NCI-H146 treated with DMSO at 0.1 percent for 48 hours (cell line): ENCODE measurements around the gene WDPCP.
A peak's percentile ranks its signal among the peaks of the same experiment; 100 is the strongest.
"Not testable (repeated sequence)": the region's sequence is repeated elsewhere in the genome, so short reads cannot be mapped to it uniquely, and the experiment has no call there.

ENCODE experiments used
- DNase-seq: peaks from one replicate; lab custom pipeline; 2025; ENCODE audit not compliant: unreplicated experiment; lab: John Stamatoyannopoulos, UW

The WDPCP gene

GRCh38 chr2:63374341-63374740, 213.9 kb downstream of the WDPCP start:
- no peak for DNase-seq

DNA sequence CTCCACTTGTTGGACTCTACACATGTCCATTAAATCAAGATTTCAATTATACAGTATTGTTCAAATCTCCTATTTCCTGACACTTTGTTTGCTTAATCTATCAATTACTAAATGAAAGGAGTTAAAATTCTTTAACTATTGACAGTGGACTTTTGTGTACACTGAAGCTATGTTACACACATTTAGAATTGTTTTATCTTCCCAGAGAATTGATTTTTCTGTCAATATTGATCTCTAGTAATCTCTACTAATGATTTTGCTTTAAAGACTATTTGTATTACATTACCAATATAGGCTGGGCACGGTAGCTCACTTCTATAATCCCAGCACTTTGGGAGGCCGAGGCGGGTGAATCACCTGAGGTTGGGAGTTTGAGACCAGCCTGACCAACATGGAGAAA, 215.7 kb downstream of the WDPCP start:
- no peak for DNase-seq

DNA sequence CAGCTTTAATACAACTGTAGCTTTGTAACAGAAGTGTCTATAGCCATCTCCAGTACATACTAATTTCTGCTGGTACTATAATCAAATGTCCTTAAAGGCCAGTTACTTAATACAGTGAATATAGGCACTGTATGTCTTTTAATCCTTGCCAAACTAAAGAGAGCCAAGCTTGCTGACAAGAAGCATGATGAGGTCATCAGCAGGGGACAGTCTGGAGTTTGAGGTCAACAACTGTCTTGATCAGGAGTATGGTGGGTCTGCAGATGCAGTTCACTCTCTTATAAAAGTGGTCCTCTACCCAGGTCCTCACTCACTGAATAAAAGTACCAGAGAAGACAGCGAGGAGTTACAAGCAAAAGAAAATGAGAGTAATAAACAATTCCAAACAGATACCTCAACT, 219.1 kb downstream of the WDPCP start:
- no peak for DNase-seq

DNA sequence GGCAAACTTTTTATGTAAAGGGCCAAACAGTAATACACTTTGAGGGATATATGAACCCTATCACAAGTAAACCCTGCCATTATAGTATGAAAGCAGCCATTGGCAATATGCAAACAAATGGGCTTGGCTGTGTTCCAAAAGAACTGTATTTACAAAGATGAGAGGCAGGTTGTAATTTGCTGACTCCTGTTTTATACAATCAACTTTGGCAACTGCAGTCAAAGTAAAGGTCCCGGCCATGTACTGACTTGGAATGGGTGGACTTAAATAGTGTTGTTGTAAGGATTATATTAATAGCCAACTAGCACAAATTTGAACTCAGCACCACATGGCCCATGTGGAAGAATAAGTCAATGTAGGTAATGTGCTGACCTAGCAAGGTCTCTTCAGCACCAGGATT, 223.4 kb downstream of the WDPCP start:
- DNase-seq, result peak; percentile 88

- DNase-seq, result not testable (repeated sequence)
These were observed 230.6 kb downstream of the WDPCP start for GRCh38 chr2:63357722-63358121.

DNA sequence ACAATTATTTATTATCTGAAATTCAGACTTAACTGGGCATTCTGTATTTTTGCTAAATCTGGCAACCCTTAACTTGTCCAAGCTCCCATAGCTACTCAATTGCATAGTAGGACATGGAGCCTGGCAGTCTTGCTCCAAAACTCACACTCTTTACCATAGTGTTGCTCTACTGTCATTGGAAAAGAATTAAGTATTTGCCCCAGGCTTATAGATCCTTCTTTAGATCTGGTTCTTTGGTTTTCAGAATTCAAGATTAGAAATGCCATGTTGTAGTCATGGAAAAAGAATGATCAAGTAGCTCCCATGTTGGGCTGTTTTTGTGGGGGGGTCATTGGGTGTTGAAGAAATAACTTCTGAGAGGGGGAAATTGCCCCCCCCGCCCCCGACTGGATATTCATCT, 240.9 kb downstream of the WDPCP start:
- no peak for DNase-seq

DNA sequence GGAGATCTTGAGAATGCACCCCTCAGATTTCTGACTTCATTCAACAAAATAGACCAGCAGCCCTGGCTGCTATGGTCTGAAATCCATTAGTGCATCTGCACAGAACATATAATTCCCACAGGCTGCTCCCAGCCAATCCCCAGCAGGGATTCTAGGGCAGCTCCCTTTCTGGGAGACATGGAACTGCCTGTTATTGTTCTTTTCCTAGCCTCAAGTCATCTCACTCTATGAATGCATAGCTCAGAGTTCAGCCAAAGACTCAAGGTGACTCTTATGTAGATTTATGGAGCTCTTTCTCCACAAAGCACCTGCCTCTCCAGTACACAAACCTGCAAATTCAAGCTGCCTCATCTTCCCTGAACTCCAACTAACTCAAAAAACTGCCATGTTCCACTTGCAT, 241.9 kb downstream of the WDPCP start:
- no peak for DNase-seq

DNA sequence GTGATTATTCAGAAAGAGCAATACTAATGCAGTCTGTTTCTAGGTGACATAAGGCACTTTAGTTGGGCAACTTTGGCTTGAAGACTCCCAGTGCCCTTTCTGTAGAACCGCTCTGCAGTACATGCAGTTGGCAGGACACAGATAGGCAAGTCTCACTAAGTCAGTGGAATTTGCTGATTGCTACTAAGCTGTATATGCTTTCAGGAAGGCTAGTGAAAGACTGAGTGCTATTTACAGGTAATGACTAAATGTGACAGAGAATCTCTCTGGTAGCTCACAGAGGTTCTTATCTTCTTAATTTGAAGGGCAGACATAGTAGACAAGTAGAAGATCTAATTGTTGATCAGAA, 243.0 kb downstream of the WDPCP start:
- no peak for DNase-seq

DNA sequence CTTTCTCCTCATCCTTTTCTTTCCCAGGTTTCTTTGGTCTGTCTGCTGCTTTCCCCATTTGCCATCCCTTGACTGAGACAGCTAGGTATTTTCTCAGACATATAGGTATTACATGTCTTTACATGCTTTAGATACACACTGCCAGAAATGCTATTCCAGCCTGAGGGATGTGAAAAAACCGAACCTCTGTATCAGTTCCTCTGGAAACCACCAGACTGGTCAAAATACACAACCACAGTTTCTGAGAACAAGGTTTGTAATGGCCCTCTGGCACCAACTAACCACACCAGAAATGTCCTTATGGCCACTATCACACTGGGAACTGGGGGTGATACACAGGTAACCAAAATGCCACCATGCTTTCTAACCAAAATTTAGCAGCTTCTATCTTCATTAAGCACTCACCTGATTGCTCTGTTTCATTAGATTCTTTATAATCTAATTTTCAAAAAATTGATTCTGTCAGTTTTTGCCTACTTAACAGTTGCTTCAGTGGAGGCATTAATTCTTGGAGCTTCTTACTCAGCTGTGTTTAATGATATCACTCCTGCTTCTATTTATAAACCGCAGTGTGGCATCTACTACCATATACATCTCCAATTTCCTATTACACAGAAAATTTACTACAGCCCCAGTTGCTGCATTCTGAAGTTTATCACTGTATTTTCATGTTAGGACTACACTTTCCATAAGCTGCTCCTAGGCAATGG, 243.5 kb downstream of the WDPCP start:
- DNase-seq, result no peak

- no peak for DNase-seq
These were observed 244.7 kb downstream of the WDPCP start for GRCh38 chr2:63343397-63344109.

DNA sequence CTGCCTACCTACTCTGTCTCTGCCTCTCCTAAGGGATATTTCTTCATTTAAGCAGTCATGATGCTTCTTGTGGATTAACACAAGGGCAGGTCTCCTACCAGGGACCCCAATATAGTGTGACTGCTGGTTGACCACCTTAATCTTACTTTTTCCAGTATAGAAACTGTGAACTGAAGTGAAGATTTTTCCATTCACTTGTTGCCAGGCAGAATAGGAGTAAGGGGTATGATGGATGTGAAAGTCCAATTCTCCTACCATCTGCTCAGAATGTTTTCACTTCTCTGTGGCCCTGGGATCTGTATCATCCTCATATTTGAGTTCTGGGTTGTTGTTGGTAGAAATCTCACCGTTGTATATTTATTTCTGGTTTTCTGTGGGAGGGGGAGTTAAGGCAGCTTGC, 247.8 kb downstream of the WDPCP start:
- no peak for DNase-seq

- no peak for DNase-seq
These were observed 253.4 kb downstream of the WDPCP start for GRCh38 chr2:63334910-63335309.

DNA sequence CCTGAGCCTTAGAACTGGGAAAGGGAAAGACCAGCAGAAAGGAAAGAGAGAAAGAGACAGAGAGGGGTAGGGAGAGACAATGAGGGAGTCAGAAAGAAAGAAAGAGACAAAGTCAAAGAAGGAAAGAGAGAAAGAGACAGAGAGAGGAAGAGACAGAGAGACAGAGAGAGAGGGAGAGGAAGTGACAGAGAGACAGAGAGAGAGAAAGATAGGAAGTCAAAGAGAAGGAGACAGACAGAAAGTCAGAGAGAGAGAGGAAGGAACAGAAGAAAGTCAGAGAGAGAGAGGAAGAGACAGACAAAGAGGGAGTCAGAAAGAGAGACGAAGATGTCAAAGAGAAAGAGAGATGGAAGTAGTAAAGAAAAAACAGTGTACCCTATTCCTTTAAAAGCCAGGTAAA, 261.8 kb downstream of the WDPCP start:
- DNase-seq, result no peak

GRCh38 chr2:63323662-63324061, 264.6 kb downstream of the WDPCP start:
- DNase-seq, result not testable (repeated sequence)

GRCh38 chr2:63321973-63322372, 266.3 kb downstream of the WDPCP start:
- not testable (repeated sequence) for DNase-seq

- no peak for DNase-seq
These were observed 267.6 kb downstream of the WDPCP start for GRCh38 chr2:63320669-63321068.

DNA sequence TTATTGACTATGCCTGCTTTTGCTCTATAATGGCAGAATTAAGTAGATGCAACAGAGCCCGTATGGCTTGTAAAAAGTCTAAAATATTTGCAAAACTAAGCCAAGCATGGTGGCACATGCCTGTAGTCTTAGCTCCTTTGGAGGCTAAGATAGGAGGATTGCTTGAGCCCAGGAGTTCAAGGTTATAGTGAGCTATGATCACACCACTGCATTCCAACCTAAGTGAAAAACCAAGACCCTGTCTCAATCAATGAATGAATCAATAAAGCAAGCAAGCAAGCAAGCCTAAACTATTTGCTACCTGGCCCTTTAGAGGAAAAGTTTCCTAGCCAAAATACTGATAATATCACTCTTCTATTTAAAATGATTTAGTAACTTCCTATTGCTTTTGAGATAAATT, 277.7 kb downstream of the WDPCP start:
- no peak for DNase-seq

- DNase-seq, result no peak
These were observed 286.8 kb downstream of the WDPCP start for GRCh38 chr2:63301481-63301880.

DNA sequence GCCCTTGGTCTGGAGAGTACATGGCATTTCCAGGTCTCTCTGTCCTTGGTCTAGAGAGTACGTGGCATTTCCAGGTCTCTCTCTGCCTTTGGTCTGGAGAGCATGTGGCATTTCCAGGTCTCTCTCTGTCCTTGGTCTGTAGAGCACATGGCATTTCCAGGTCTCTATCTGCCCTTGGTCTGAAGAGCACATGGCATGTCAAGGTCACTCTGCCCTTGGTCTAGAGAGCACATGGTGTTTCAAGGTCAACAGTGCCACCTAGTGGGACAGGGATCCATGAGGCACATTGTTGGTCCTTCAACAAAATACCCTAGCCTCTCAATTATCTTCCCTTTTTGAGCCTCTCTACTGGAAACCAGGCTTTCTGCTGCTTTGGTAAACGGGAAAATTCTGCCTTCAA, 287.4 kb downstream of the WDPCP start:
- no peak for DNase-seq

- DNase-seq, result no peak
These were observed 300.3 kb downstream of the WDPCP start for GRCh38 chr2:63287956-63288355.

DNA sequence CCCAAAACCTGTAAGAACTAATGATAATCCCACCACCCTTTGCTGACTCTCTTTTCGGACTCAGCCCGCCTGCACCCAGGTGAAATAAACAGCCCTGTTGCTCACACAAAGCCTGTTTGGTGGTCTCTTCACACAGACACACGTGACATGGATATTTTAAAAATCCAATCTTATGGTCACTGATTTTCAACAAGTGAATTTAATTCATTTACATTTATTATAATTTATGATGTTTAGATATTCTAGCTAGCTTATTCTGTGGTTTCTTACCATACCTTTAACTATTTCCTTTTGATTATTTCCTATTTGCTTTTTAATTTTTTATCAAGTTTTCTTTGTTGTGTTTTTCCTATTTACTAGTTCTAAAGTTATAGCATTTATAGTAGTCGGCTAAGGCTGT, 301.8 kb downstream of the WDPCP start:
- not testable (repeated sequence) for DNase-seq

DNA sequence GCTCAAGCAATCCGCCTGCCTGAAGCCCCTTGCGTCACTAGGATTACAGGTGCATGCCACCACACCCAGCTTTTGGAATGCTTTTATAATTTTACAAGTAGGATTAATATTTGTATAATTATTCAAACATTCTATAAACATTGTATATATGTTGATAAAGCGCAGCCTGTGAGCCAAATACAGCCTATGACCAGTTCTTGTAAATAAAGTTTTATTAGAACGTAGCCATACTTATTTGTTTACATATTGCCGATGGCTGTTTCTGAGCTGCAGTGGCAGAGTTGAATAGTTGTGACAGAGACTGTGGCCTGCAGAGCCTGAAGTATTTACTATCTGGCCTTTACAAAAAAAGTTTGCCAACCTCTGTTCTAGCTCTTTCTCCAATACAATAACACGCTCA, 305.0 kb downstream of the WDPCP start:
- no peak for DNase-seq

DNA sequence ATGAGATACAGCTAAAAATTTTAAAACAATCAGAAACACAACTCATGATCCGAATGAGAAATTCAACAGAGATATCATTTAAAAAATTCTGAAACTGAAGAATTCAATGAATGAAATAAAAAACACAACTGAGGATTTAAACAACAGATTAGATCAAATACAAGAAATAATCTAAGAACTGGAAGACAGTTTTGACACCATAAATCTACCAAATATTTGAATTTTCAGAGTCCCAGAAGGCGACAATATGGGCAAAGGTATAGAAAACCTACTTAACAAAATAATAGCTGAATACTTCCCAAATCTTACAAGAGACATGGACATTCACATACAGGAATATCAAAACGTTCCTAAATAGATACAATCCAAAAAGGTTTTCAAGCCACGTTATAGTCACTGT, 315.7 kb downstream of the WDPCP start:
- no peak for DNase-seq
